CD4-positive, alpha-beta T cell treated with Interleukin-6 for 4 hours (primary cell): Measurements from ENCODE around the gene TTC7B.
"Not testable (repeated sequence)": the region's sequence is repeated elsewhere in the genome, so short reads cannot be mapped to it uniquely, and the experiment has no call there.

Experiments
- DNase-seq: peaks from one replicate; pipeline ENCODE4 v3.0.0-alpha.2; 2020; ENCODE audit warnings: mixed read lengths

TTC7B gene, protein sequence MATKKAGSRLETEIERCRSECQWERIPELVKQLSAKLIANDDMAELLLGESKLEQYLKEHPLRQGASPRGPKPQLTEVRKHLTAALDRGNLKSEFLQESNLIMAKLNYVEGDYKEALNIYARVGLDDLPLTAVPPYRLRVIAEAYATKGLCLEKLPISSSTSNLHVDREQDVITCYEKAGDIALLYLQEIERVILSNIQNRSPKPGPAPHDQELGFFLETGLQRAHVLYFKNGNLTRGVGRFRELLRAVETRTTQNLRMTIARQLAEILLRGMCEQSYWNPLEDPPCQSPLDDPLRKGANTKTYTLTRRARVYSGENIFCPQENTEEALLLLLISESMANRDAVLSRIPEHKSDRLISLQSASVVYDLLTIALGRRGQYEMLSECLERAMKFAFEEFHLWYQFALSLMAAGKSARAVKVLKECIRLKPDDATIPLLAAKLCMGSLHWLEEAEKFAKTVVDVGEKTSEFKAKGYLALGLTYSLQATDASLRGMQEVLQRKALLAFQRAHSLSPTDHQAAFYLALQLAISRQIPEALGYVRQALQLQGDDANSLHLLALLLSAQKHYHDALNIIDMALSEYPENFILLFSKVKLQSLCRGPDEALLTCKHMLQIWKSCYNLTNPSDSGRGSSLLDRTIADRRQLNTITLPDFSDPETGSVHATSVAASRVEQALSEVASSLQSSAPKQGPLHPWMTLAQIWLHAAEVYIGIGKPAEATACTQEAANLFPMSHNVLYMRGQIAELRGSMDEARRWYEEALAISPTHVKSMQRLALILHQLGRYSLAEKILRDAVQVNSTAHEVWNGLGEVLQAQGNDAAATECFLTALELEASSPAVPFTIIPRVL

DNA sequence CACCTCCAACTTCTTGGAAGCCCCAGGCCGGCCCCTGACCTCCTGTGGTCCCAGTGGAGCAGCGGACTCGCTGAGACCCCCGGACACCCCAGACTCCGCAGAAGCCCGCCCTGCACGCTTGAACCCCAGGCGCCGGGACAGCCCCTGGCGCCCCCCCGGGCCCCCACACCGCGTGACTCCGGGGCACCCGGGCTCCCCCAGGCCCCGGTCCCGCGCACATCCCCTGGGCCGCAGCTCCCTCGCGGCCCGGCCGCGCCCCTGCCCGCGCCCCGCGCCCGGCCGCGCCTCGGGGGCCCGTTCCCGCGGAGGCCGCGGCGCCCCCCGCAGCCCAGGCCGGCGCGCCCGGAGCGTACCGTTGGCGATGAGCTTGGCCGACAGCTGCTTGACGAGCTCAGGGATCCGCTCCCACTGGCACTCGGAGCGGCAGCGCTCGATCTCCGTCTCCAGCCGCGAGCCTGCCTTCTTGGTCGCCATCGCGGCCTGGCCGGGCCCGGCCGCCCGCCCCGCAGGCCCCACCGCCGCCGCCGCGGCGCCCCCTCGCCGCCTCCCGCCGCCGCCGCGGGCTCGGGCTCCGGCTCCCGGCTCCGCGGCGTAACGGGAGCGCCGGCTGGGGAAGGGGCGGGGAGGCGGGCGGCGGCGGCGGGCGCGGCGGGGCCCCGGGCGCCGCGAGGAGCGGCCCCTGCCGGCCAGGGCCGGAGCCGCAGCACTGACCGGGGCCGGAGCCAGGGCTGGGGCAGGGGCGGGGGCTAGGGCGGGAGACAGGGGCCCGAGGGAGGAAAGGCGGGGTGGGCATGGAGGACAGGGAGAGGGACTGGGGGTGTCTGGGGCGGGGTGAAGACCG lies at the start of gene TTC7B:
TTC7B (minus strand) TSS at position 609 of the 841 bp plus-strand sequence; CDS start at position 474, 135 bp downstream.
- DNase-seq = peak; percentile 42

DNA sequence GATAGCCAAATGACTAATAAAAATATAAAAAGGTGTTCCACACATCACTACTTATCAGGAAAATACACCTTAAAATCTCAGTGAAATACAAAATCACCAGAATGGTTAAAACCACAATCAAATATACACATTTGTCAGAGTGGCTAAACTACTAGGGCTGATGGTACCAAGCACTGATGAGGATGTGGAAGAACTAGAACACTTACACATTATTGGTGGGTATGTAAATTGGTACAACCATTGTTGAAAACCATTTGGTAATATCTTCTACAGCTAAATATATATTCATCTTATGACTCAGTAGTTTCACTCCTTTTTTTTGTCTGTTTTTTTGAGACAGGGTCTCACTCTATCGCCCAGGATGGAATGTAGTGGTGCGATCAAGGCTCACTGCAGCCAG lies 48.5 kb upstream of the TTC7B start:
- DNase-seq = no peak

DNA sequence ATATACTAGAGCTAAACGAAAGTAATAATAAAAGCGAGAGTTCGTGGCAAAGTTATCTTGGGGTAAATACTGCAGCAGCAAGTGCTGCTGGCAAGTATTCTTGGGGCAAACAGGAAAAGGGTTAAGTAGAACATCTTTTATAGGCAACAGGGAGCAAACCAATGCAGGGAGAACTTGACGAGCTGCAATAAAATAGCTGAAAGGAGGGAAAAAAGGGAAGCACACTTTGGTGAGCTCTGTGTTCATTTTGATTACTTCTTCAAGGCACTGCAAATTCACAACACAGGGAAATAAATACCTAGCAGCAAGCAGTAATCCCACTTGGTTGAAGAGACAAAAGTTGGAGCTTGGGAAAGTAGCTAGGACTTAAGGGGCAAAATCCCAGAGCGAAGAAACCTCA lies 42.3 kb upstream of the TTC7B start:
- no peak for DNase-seq

DNA sequence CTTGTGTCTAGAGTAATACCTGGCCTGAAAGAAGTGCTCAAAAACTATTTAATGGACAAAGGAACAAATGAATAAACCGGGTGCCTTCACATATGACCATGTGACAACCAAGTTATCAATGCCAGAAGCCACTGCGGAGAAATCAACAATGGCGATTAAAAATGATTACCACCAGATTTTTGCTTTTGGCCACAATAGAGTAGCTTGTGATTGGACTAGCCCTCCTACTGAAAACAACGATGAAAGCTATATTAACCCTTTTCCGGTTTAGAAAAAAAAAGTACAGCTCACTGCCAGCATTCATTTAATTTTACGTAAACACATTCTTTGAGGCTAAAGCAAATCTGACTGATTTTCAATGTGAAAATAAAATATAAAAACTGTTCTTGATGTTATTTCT lies 41.6 kb upstream of the TTC7B start:
- no peak for DNase-seq

DNA sequence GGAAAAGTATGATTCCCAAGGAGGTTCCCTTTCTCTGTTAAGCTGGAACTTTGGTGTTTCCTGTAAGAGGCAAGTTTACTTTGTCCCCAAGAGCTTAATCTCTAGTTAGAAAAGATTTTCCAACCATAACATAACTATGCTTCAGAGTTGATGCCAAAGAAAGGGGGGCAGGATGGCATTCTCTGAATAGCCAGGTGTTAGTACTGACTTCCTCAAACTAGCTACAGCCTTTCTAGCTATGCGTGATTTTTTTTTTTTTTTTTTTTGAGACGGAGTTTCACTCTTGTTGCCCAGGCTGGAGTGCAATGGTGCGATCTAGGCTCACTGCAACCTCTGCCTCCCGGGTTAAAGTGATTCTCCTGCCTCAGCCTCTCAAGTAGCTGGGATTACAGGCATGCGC lies 39.9 kb upstream of the TTC7B start:
- DNase-seq = not testable (repeated sequence)

DNA sequence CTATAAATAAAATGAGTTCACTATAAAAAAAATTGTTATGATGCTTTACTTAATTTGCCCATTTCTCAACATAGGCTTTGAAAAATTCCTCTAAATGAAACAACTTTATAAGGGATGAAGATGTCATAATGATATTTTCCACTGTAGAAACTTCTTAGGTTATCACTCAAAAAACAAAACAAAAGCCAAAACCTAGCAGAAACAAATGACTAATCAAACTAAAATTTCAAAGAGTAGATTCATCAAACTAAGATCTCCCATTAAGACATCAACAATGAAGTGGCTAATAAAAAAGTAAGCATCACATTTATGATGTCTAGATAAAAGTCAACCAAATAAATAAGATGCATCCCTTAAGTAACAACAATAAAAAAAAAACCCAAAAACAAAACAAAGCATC lies 36.9 kb upstream of the TTC7B start:
- DNase-seq = no peak

DNA sequence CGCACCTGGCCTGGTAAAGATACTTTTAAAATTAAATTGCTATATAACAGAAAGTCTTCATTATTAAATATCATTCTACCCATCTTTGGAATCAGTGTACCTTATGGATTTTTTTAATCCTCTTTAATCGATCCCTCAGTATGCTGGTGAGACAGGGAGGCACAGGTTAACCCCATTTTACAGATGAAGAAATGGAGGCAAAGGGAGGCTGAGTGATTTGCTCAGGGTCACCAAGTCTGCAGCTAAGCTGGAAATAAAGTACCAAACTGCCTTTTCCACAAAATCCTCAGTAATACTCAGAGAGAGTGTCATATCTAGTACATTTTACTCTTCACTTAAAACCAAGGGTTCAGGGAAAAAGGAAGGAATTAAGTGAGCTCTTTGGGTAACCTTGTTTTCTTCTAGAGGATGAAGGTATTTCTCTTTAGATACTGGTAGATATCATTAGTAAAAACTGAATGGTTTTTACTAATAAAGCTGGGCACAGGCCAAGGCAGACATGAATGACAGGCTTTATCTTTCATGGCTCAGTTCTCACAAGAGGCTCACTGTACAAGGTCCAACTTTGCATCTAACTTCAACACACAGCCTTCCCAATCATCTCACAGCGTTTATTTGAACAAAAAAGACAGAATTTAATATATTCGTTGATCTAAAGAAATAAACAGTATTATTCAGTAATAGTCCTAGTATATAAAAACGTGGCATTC lies 35.3 kb upstream of the TTC7B start:
- no peak for DNase-seq

DNA sequence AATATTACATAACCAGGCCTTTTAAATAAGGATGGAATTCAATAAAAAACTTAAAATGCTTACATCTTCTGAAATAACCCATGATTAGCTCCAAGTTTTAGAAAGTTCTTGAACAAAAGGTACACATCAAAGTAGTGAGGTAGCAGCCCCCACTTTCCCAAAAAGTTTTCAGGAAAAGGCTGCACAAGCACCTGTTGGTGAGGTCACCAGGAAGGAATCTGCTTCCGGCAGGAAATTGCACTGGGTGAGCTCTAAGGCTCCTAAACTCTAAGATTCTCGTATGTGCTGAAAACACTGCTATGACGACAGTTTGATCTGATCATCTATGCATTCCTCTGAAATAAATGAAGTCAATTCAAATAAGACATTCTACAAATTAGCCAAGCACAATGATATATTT lies 34.3 kb upstream of the TTC7B start:
- DNase-seq = no peak

DNA sequence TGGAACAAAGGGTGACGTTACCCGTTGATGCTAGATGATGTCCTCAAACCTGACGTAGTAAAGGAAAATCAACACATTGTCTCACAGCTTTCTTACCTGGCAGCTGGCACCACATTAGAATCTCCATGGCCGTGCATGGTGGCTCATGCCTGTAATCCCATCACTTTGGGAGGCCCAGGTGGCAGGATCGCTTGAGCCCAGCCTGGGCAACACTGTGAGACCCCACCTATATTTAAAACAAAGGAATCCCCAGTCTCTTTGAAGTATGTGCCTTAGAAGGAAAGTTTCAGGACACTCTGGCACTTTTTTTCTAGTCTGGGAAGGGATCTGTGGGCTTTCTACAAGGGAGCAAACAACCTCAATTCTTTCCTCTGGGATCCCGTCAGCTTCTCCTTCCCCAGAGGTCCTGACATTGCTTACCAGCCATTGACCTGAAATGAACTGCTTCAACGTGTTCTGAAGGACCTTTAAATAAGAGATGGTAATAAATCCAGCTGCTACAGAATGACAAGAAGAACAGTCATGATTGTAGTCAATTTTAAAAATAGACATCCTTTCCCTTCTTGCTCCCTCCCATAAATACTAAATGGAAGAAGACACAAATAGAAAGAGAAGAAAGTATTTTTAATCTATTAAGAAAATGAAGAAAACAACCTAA lies 33.7 kb upstream of the TTC7B start:
- no peak for DNase-seq

DNA sequence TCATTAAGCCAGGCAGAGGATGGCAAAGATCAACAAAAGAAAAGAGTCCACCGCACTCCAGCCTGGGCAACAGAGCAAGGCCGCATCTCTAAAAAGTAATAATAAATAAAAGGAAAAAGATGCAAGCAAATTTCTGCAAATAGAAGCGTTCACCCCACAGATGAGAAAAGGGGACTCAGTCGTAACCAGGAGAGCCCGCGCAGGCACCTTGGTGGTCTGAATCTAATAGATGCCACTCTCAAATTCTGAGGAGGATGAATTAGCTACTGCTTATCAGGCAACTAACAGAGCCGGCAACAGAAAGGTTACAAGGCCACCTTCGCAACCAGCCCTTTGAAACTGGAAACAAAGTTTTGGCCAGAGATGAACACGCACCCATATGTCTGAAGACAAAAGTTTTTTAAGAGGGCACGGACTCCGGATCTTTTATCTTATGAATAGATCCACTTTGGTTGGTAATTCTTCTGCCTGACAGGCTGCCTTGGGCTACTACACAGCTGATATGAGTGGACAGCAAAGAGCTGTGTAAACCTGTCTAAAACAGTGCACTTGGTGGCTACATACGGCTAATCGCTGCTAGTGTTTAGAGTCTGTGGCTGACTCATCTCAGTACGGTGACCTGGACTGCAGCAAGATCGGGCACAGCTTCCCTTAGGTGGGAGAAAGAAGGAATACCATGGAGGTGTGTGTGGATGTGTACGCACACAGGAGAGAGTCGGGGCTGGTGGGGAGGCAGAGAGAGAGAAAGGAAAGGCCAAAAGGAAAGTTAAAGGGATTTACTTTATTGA lies 32.9 kb upstream of the TTC7B start:
- DNase-seq = no peak

DNA sequence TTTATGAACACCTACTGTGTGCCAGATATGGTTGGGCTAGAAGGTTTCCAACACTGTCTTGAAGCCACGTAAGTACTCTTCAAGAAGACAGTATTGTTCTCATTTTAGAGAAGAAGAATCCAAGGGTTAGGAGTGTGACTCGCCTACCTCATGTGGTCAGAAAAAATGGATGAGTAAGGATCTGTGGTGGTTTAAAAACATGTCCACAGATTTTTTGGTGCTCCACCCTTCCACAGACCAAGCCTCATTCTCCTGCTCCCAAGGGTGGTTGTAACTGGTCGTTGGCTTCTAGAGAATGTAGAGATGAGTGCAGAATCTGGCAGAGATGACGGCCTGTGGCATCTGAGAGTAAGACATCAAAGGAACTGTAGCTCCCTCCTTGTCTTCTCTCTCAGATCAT lies 30.3 kb upstream of the TTC7B start:
- DNase-seq = no peak

DNA sequence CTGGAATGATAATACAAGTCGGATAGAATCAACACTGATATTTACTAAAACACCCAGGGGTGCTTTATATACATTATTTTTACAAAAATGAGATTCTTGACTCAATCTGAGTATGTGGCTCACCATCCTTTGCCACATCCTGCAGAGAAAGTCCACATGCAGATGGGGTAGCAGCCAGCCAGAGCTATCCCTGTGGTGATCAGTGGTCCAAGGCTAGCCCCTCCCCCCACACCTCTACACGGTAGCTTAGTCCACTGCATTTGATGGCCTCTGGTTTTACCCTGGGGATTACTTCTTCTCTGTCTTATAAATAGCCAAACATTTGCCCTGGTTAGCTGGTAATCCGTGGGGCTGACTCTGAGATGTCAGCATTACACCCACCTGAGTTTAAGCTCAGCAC lies 28.1 kb upstream of the TTC7B start:
- DNase-seq = no peak

DNA sequence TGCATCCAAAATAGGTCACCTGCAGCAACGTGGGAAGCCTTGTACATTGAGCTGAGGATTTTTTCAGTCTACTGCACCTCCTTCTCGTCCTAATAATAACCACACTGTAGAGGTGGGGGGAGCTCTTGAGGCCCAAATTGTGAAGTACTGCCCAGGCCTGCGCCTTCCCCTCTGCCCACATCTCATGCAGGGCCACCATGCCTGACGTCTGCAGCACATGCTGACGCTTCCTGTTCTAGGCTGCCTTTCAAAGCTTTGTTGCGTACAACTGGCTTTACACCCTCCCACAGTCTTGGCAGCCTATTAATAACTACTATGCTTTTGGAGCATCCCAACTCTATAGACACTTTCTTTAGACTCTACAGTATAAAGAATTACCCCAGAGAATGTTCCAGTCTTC lies 26.5 kb upstream of the TTC7B start:
- no peak for DNase-seq

DNA sequence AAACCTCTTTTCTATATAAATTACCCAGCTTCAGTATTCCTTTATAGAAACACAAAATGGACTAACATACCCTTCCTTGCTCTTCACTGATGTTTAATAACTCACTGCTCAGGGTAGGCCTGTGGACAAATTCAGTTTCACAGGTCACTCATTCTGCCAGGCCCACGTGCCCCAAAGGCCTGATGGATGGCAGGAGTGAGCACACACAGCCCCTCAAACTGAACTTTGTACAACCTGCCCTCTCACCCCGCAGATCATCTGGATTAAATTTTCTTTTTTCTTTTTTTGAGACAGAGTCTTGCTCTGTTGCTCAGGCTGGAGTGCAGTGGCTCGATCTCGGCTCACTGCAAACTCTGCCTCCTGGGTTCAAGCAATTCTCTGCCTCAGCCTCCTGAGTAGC lies 24.4 kb upstream of the TTC7B start:
- not testable (repeated sequence) for DNase-seq

DNA sequence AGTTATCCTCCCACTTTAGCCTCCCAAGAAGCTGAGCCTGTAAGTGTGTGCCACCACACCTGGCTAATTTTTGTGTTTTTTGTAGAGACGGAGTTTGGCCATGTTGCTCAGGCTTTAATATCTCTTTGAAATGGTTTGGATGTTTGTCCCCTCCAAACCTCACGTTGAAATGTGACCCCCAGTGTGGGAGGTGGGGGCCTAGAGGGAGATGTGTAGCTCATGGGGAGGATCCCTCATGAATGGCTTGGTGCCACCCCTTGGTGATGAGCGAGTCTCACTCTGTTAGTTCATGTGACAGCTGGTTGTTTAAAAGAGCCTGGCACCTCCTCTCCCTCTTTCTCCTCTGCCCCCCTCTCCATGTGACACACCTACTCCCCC lies 23.6 kb upstream of the TTC7B start:
- DNase-seq = no peak

DNA sequence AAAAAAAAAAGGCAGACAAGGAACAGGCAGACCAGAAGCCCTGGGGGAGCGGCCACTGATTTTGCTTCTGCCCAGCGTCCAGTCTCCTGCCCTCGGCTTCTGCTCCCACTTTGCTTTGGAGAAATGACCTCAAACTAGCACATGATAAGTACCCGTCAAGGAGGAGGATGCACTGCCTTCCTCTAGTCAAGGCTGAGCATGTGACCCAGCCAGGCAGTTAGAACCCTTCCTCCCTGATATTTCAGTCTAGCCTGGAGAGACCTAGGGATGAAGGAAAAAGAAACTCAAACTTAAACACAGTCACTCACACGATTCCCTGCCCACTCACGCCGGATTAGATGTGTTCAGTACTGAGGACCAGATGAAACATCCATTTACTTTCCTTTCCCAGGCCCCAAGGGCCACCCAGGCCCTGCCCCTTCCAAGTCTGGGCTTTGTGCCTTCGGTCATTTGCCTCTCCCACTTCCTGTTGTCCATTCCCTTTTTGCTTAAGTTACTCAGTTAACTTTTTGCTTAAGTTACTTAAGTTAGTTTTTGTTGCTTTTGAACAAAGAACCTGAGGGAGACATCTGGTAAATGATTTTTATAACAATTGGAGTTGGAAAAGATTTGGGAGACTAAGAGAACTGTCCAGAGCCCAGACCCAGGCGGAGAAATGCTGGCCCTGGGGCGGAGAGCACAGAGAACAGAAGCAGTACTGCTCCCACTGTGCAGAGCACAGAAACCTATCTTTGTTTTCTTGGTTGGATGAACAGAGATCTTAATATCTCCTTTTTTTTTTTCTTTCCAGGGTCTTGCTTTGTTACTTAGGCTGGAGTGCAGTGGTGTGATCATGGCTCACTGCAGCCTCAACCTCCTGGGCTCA lies 23.0 kb upstream of the TTC7B start:
- no peak for DNase-seq

DNA sequence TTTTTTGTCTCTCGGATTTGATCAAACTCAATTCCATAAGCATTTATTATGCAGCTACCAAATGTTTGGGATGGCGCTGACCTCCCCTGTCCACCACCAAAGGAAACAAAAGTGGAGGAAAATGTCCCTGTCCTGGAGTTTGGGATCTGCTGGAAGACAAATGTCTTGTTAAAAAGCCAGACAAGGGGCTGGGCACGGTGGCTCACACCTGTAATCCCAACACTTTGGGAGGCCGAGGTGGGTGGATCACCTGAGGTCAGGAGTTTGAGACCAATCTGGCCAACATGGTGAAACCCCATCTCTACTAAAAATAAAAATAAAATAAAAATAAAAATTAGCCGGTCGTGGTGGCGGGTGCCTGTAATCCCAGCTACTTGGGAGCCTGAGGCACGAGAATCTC lies 22.3 kb upstream of the TTC7B start:
- DNase-seq = not testable (repeated sequence)

DNA sequence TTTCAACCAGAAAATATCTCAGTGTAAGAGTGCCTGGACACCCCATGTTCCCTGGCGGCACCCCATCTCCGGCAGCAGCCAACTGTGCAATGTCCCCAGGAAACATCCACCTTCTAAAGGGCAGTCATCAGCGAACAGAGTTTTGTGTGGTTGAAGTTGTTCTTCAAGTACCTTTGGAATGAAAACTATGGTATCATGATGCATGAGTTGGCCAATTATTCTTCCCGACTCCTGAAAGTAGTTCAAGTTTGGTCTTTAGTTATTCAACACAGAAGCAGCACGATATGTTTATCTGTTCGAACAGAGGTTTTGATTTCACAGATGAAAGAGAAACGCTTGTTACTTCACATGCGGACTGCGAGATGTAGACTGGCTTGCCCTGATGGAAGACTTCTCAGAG lies 21.1 kb upstream of the TTC7B start:
- DNase-seq = no peak

DNA sequence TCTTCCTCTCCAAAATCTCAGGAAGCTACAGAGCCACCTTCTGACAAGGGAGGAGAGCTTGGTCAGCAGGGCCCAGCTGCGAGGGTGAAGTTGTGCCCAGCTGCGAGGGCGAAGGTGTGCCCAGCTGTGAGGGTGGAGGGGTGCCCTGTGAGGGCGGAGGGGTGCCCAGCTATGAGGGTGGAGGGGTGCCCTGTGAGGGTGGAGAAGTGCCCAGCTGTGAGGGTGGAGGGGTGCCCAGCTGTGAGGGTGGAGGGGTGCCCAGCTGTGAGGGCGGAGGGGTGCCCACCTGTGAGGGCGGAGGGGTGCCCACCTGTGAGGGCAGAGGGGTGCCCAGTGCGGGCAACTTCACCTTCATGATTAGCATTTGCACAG lies 20.4 kb upstream of the TTC7B start:
- no peak for DNase-seq

DNA sequence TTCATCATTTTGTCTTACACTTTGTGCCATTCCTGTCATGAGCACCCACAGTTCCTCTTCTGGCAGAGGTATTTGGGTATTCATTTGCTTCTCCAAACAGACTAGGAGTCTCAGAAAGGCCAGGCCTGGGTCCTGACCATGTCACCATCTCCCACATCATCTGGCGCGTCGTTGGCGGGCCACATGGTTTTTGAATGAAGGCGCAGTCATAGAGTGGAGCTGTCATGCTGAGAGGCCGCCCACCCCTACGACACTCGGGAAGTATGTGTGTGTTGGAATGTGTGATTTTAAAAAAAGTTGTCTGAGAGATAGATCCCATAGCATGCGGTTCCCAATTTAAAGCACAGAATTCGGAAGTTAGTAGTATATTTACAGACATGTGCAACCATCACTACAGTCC lies 15.6 kb upstream of the TTC7B start:
- DNase-seq = no peak
